Endothelial cell of umbilical vein (primary cell): ENCODE data around the gene PSMA5. TPM values are rescaled to one million over a fixed set of nuclear protein-coding genes. Genes with fewer than 3 reads are reported as not detected.

Experiments
- BruUV-seq: library from RNA; stranded (reverse); fragments of 400-500 nt; replicated peaks from 2 replicates; lab custom pipeline; 2021; lab: Mats Ljungman, UMichigan
- CTCF ChIA-PET: fragments of 300-600, 350-600 bp; sonication (Branson Sonifier 250); formaldehyde crosslinking; loops from one replicate; lab custom pipeline; 2021; ENCODE audit warnings: antibody characterized with exemption, inconsistent platforms; lab: Charles Lee
- POLR2A ChIA-PET: fragments of 300-600, 350-600 bp; sonication (Branson Sonifier 250); formaldehyde crosslinking; loops from one replicate; lab custom pipeline; 2021; ENCODE audit warnings: antibody characterized with exemption, inconsistent platforms; lab: Charles Lee
- DNase-seq: peaks from one replicate; pipeline ENCODE4 v3.0.0-alpha.2; 2011; ENCODE audit warnings: low read depth, low spot score
- FAIRE-seq: peaks from 2 replicates; lab custom pipeline; 2011; peaks lifted over from hg19 to GRCh38; lab: Jason Lieb, UNC
- H2AFZ ChIP-seq: 2 replicates; pipeline ENCODE4 v1.6.0; 2012; ENCODE audit warnings: low read depth, low read length, control low read depth, inconsistent platforms
- H3K27ac ChIP-seq: 2 replicates; pipeline ENCODE4 v1.5.1; 2011; ENCODE audit warnings: low read depth, mild to moderate bottlenecking, control low read depth, low read length, moderate library complexity; ENCODE audit not compliant: insufficient read depth
- H3K27me3 ChIP-seq, 2 experiments: 2 replicates each; pipeline versions ENCODE4 v1.6.0 to v1.6.1; 2011; ENCODE audit warnings: low read length in 2 of 2, mixed read lengths in 1 of 2; ENCODE audit not compliant: control insufficient read depth in 2 of 2, insufficient read depth in 2 of 2
- H3K36me3 ChIP-seq, 2 experiments: 2 replicates in 1 of 2; 3 replicates in 1 of 2; pipeline ENCODE4 v1.5.1; 2011; ENCODE audit warnings: low read length in 2 of 2, mild to moderate bottlenecking in 1 of 2, moderate library complexity in 1 of 2; ENCODE audit not compliant: control insufficient read depth in 2 of 2, insufficient read depth in 2 of 2; ENCODE audit errors: extremely low read depth in 1 of 2
- H3K4me1 ChIP-seq: 3 replicates; pipeline ENCODE4 v1.5.1; 2011; ENCODE audit warnings: mild to moderate bottlenecking, low read length; ENCODE audit not compliant: control insufficient read depth, insufficient read depth; ENCODE audit errors: extremely low read depth
- H3K4me2 ChIP-seq: 2 replicates; pipeline ENCODE4 v1.6.1; 2011; ENCODE audit warnings: low read length, control low read depth, mixed read lengths; ENCODE audit not compliant: insufficient read depth
- H3K4me3 ChIP-seq, 3 experiments: fragments of 200-600 bp in 1 of 3; sonication (generic), shearing (Covaris generic) in 1 of 3; replicated peaks in 1 of 3; 2 replicates each; pipeline ENCODE4 v1.5.1; 2011 to 2016; ENCODE audit warnings: control low read depth in 3 of 3, low read length in 3 of 3, mild to moderate bottlenecking in 2 of 3, inconsistent platforms in 1 of 3, low read depth in 1 of 3, moderate library complexity in 1 of 3; ENCODE audit not compliant: insufficient read depth in 1 of 3
- H3K79me2 ChIP-seq: 2 replicates; pipeline ENCODE4 v1.6.0; 2012; ENCODE audit warnings: low read length, inconsistent platforms; ENCODE audit not compliant: control insufficient read depth, insufficient read depth
- H3K9ac ChIP-seq: replicated peaks from 2 replicates; pipeline ENCODE3; 2011; ENCODE audit warnings: low read length, control low read depth; ENCODE audit not compliant: insufficient read depth; ENCODE audit errors: extremely low read depth
- H3K9me1 ChIP-seq: replicated peaks from 3 replicates; pipeline ENCODE4 v1.6.0; 2011; ENCODE audit warnings: mild to moderate bottlenecking, low read length; ENCODE audit not compliant: control insufficient read depth, insufficient read depth; ENCODE audit errors: extremely low read depth
- H3K9me3 ChIP-seq: replicated peaks from 2 replicates; pipeline ENCODE4 v1.5.1; 2012; ENCODE audit warnings: low read length, inconsistent platforms; ENCODE audit not compliant: control insufficient read depth, insufficient read depth
- H4K20me1 ChIP-seq: replicated peaks from 2 replicates; pipeline ENCODE3; 2011; ENCODE audit warnings: mild to moderate bottlenecking, low read length; ENCODE audit not compliant: control insufficient read depth, insufficient read depth; ENCODE audit errors: extremely low read depth
- EZH2 ChIP-seq: IDR thresholded peaks from 2 replicates; pipeline ENCODE4 v1.6.1; 2012; ENCODE audit warnings: borderline replicate concordance, low read depth, mild to moderate bottlenecking, moderate library complexity, low read length, inconsistent platforms; ENCODE audit not compliant: severe bottlenecking
- FOS ChIP-seq: IDR thresholded peaks from 2 replicates; pipeline ENCODE4 v1.6.1; 2011; ENCODE audit warnings: mild to moderate bottlenecking, low read length, moderate library complexity, borderline replicate concordance; ENCODE audit not compliant: insufficient read depth
- GATA2 ChIP-seq: IDR thresholded peaks from 2 replicates; pipeline ENCODE4 v1.7.0; 2011; ENCODE audit warnings: low read depth, mild to moderate bottlenecking, moderate library complexity, mixed read lengths, low read length; ENCODE audit not compliant: insufficient read length, insufficient read depth
- JUN ChIP-seq: IDR thresholded peaks from 2 replicates; pipeline ENCODE4 v1.6.1; 2011; ENCODE audit warnings: borderline replicate concordance, low read depth; ENCODE audit not compliant: insufficient read length, insufficient read depth
- MYC ChIP-seq: IDR thresholded peaks from one replicate; pipeline ENCODE4 v1.6.1; 2011; ENCODE audit warnings: mild to moderate bottlenecking, low read depth, low read length
- POLR2A ChIP-seq: IDR thresholded peaks from 2 replicates; pipeline ENCODE4 v1.6.1; 2012; ENCODE audit warnings: low read depth, mild to moderate bottlenecking, control low read depth, low read length
- POLR2AphosphoS5 ChIP-seq: IDR thresholded peaks from 2 replicates; pipeline ENCODE4 v1.6.1; 2012; ENCODE audit warnings: low read depth, mild to moderate bottlenecking, control low read depth, low read length, moderate library complexity; ENCODE audit not compliant: insufficient read depth
- dilution Hi-C: fragments of 300-500 bp; cut with MboI; formaldehyde crosslinking; loops from one replicate; pipeline ENCODE4 v1.15.0; 2019; ENCODE audit warnings: low sequenced_read_pairs; ENCODE audit not compliant: extremely low pct_ligation_motif_present
- intact Hi-C: fragments of 100-400 bp; cut with micrococcal nuclease; formaldehyde crosslinking; loops from one replicate; pipeline ENCODE4 v1.10.0; 2022
- polyA plus RNA-seq, 4 experiments: library from polyadenylated mRNA; depleted of rRNA in 3 of 4; stranded (reverse) in 3 of 4; unstranded in 1 of 4; fragments of >200 nt; gene quantifications; 2 replicates each; pipeline versions ENCODE4 v1.2.1 to v1.2.3, GENCODE V29; 2011 to 2012; ENCODE audit warnings: missing spikeins in 1 of 4
- total RNA-seq: library from RNA; stranded (reverse); gene quantifications from 2 replicates; pipeline ENCODE4 v1.2.3, GENCODE V29; 2021
- TF ChIP-seq, protein P1 (sequence below), 2 donors: IDR thresholded peaks; 1 replicate in 1 of 2; 2 replicates in 1 of 2; pipeline ENCODE4 v1.5.1; 2011; ENCODE audit warnings: low read length in 2 of 2, mild to moderate bottlenecking in 2 of 2, moderate library complexity in 2 of 2, control low read depth in 1 of 2, inconsistent platforms in 1 of 2, low read depth in 1 of 2; ENCODE audit not compliant: insufficient read depth in 1 of 2; ENCODE audit errors: extremely low read depth in 1 of 2
- TF ChIP-seq, protein P2 (sequence below): IDR thresholded peaks from 2 replicates; pipeline ENCODE4 v1.6.1; 2011; ENCODE audit not compliant: insufficient read depth, insufficient read length

Gene PSMA5
- total and polyA plus RNA-seq, 2 donors (not counting 3 experiments of a cell fraction or from before 2014, with no cell fraction given): 98.1 to 125 TPM

DNA sequence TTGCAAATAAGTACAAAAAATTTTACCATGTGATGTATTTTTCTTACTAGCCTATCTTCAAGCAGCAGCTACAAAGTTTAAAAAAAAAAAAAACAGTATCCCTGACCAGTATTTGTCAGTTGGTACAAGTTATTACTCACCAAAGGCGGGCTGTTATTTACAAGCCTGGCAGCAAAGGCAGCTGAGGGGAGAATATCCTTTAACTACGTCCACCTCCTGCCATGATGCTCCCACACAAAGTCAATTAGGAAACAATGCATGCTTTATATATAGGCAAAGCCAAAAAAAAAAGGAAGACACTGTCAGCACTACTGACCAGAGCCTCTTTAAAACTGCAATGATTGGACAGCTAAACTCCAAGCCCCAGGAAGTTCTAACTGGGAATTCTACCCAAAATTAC, 13.7 kb downstream of the PSMA5 start:
- dilution Hi-C loops (no loop called here), intact Hi-C loops (no loop called here)
- no peak for FAIRE-seq
- ChIA-PET CTCF (no interaction called here), POLR2A (no interaction called here)
- DNase-seq: no peak
- H3K27ac ChIP-seq: no peak overlapping the region
- no peaks in the 10 kb centered on the region for H3K9me3 ChIP-seq
- no peaks in the 10 kb centered on the region for H3K27me3 ChIP-seq
- BruUV-seq: no TSS peak
- no peaks in the 10 kb centered on the region for H3K9me1 ChIP-seq
- no peaks in the 10 kb centered on the region for H4K20me1 ChIP-seq
- H3K9ac ChIP-seq: no peak overlapping the region
- H3K4me1 ChIP-seq: no peaks in the 10 kb centered on the region
- TF ChIP-seq, protein P1, sequence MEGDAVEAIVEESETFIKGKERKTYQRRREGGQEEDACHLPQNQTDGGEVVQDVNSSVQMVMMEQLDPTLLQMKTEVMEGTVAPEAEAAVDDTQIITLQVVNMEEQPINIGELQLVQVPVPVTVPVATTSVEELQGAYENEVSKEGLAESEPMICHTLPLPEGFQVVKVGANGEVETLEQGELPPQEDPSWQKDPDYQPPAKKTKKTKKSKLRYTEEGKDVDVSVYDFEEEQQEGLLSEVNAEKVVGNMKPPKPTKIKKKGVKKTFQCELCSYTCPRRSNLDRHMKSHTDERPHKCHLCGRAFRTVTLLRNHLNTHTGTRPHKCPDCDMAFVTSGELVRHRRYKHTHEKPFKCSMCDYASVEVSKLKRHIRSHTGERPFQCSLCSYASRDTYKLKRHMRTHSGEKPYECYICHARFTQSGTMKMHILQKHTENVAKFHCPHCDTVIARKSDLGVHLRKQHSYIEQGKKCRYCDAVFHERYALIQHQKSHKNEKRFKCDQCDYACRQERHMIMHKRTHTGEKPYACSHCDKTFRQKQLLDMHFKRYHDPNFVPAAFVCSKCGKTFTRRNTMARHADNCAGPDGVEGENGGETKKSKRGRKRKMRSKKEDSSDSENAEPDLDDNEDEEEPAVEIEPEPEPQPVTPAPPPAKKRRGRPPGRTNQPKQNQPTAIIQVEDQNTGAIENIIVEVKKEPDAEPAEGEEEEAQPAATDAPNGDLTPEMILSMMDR (IDR thresholded peaks at IDR 0.05; ENCODE audit: extremely low read depth in 1 of 2, insufficient read depth in 1 of 2, low read depth in 1 of 2, low read length in 2 of 2): no peak
- no peak overlapping the region for H2AFZ ChIP-seq
- no peak overlapping the region for H3K4me3 ChIP-seq
- peaks cover 21 to 42% of the 10 kb centered on the region in 2 experiments for H3K36me3 ChIP-seq
- H3K4me2 ChIP-seq: no peak overlapping the region
- H3K79me2 ChIP-seq: peaks cover 17% of the 10 kb centered on the region

DNA sequence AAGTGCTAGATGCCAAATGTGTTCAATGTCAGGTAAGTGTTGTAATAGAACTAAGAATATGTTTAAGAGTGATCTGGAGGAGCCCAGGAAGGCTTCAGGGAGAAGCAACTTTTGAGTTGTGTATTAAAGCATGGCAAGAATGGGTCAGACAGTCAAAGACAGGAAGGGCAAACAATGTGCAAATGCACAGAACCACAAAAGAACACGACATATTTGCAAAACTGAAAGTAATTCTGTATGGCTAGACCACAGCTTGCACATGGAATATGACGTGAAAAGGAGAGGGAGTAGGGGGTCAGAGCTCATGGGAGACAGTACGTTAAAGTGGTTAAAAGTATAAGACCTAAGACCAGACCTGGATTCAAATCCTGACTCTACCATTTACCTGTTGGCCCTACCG, 21.4 kb downstream of the PSMA5 start:
- BruUV-seq: no TSS peak
- POLR2A ChIA-PET: no interaction called here

More for the DNA sequence above, 21.4 kb downstream of the PSMA5 start:
- H3K79me2 ChIP-seq: no peaks in the 10 kb centered on the region
- DNase-seq: no peak
- H3K9me1 ChIP-seq: no peaks in the 10 kb centered on the region
- no peak overlapping the region for H2AFZ ChIP-seq
- H3K9ac ChIP-seq: no peak overlapping the region
- H3K4me2 ChIP-seq: no peak overlapping the region
- peaks cover 16 to 17% of the 10 kb centered on the region in 2 experiments for H3K36me3 ChIP-seq
- FAIRE-seq: no peak
- TF ChIP-seq JUN (no peak), POLR2A (no peak), GATA2 (no peak), MYC (no peak), POLR2AphosphoS5 (no peak), EZH2 (no peak), FOS (no peak)
- TF ChIP-seq, protein P1 (IDR thresholded peaks at IDR 0.05; ENCODE audit: extremely low read depth in 1 of 2, insufficient read depth in 1 of 2, low read depth in 1 of 2, low read length in 2 of 2): no peak
- TF ChIP-seq, protein P2, sequence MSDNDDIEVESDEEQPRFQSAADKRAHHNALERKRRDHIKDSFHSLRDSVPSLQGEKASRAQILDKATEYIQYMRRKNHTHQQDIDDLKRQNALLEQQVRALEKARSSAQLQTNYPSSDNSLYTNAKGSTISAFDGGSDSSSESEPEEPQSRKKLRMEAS: no peak
- no peaks in the 10 kb centered on the region for H3K4me1 ChIP-seq
- no peak overlapping the region for H3K4me3 ChIP-seq
- intact Hi-C loops (no loop called here), dilution Hi-C loops (no loop called here)
- H3K27ac ChIP-seq: no peak overlapping the region
- H3K9me3 ChIP-seq: no peaks in the 10 kb centered on the region
- CTCF ChIA-PET: no interaction called here
- no peaks in the 10 kb centered on the region for H3K27me3 ChIP-seq
- H4K20me1 ChIP-seq: no peaks in the 10 kb centered on the region
